Fibroblast of lung (primary cell): ENCODE measurements around the gene SH3BGRL2.

ENCODE experiments used
- EZH2 ChIP-seq: IDR thresholded peaks from 2 replicates; pipeline ENCODE4 v1.5.1; 2012; ENCODE audit warnings: low read length, control low read depth, mild to moderate bottlenecking; ENCODE audit errors: missing control alignments
- TF ChIP-seq, protein P1 (sequence below), 2 donors: IDR thresholded peaks in 1 of 2; conservative IDR thresholded peaks in 1 of 2; 1 replicate in 1 of 2; 2 replicates in 1 of 2; pipeline ENCODE4 v1.5.1; 2011 to 2012; ENCODE audit warnings: low read length in 2 of 2, control low read depth in 1 of 2, inconsistent platforms in 1 of 2, low read depth in 1 of 2, mild to moderate bottlenecking in 1 of 2

DNA sequence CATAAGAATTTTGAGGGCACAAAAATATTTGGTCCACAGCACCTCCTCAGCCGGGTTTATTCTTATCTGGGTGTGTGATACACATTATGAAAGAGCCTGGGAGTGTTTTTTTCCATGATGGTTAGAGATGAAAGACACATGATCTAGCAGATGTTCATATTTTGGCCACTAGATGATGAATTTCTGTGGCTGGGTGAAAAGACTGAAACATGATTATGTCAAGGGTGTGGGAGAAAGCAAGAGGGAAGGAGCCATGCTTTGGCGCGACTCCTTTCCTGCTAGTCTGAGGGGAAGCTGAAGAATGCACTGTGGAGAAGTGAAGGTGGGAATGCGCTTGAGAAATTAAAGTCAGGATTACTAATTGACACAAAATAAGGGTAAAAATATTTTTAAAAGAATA lies 102.3 kb downstream of the SH3BGRL2 start:
- TF ChIP-seq, protein P1, sequence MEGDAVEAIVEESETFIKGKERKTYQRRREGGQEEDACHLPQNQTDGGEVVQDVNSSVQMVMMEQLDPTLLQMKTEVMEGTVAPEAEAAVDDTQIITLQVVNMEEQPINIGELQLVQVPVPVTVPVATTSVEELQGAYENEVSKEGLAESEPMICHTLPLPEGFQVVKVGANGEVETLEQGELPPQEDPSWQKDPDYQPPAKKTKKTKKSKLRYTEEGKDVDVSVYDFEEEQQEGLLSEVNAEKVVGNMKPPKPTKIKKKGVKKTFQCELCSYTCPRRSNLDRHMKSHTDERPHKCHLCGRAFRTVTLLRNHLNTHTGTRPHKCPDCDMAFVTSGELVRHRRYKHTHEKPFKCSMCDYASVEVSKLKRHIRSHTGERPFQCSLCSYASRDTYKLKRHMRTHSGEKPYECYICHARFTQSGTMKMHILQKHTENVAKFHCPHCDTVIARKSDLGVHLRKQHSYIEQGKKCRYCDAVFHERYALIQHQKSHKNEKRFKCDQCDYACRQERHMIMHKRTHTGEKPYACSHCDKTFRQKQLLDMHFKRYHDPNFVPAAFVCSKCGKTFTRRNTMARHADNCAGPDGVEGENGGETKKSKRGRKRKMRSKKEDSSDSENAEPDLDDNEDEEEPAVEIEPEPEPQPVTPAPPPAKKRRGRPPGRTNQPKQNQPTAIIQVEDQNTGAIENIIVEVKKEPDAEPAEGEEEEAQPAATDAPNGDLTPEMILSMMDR (conservative IDR thresholded peaks at IDR 0.05 in 1 of 2, IDR thresholded peaks at IDR 0.05 in 1 of 2; ENCODE audit: low read depth in 1 of 2, low read length in 2 of 2): no peak
- no peak for TF ChIP-seq EZH2
